ENCODE measurements around the gene WDR81. TPM values are rescaled to one million over a fixed set of nuclear protein-coding genes. Genes with fewer than 3 reads are reported as not detected.

WDR81 gene
- total RNA-seq, 1 donor from 2014 or later, result 26.9 TPM

DNA sequence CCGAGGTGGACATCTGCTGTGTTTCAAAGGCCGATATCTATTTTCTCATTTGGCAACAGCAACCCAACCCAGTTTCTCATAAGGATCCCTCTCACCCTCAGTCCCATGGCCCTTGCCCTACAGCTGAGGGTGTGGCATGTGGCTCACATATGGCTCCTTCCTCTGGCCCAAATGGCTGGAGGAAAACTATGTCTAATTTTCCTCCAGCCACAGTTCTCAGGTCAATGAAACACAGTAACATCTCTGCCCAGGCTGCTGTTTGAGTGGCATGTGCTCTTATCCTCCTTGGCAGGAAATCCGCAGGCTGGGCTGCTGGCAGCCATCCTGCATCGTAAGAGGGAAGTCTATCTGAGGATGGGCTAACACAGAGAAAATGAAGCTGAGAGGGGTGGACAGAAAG lies 61.4 kb downstream of the WDR81 start:
- DNase-seq, result peak; percentile 26

DNA sequence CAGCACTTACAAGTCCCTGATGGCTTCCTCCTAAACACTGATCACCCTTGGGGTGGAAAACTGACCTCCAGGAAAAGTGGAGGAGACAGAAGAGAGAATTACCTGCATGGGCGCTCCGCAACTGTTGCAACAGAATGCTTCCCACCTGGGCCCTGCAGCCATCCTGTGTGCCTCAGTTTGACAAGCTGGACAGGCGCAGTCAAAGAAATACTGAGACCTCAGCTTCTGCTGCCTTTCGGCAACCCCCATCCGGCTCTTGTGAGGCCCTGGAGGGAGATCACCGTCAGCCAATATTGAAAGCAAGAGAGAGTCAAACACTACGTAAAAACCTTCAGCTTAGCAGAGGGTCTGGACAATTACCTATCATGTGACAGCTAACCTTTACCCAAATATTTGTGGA lies 62.2 kb downstream of the WDR81 start:
- no peak for DNase-seq

GRCh38 chr17:1787301-1787902 lies 62.9 kb downstream of the WDR81 start:
- DNase-seq, result peak; percentile 94

Other genes with a start within 250 kb of the WDR81 start
- 193 and 439 TPM in 2 replicates for gene MYO1C, start 232.0 kb upstream of the WDR81 start, total RNA-seq
- gene INPP5K, start 208.1 kb upstream of the WDR81 start, total RNA-seq, result 74.7 and 88.0 TPM in 2 replicates
- 18.5 and 29.6 TPM in 2 replicates for gene PITPNA, start 161.9 kb upstream of the WDR81 start, total RNA-seq
- 33.9 and 53.5 TPM in 2 replicates for gene SLC43A2, start 95.9 kb upstream of the WDR81 start, total RNA-seq
- gene SCARF1, start 79.0 kb upstream of the WDR81 start, total RNA-seq, result 172 and 200 TPM in 2 replicates
- gene RILP, start 74.8 kb upstream of the WDR81 start, total RNA-seq, result 12.0 and 15.7 TPM in 2 replicates
- gene PRPF8, start 39.8 kb upstream of the WDR81 start, total RNA-seq, result 79.6 and 218 TPM in 2 replicates
- 1.7 and 1.8 TPM in 2 replicates for gene TLCD2, start 14.3 kb upstream of the WDR81 start, total RNA-seq
- 0.05 and 0.17 TPM in 2 replicates for gene SERPINF2, start 18.2 kb downstream of the WDR81 start, total RNA-seq
- 0.37 TPM in 1 of 2 replicates, not detected in the other for gene SERPINF1, start 37.4 kb downstream of the WDR81 start, total RNA-seq
- gene SMYD4, start 105.2 kb downstream of the WDR81 start, total RNA-seq, result 10.7 and 13.1 TPM in 2 replicates
- 21.3 and 57.4 TPM in 2 replicates for gene RPA1, start 105.3 kb downstream of the WDR81 start, total RNA-seq